GM19452 (cell line): ENCODE data around the gene RELB.
"Not testable (repeated sequence)": the region's sequence is repeated elsewhere in the genome, so short reads cannot be mapped to it uniquely, and the experiment has no call there.

Experiments
- ATAC-seq: cut with Tn5 transposase; IDR thresholded peaks from one replicate; pipeline ENCODE4 v1.9.1; 2021; ENCODE audit not compliant: unreplicated experiment

RELB gene, protein sequence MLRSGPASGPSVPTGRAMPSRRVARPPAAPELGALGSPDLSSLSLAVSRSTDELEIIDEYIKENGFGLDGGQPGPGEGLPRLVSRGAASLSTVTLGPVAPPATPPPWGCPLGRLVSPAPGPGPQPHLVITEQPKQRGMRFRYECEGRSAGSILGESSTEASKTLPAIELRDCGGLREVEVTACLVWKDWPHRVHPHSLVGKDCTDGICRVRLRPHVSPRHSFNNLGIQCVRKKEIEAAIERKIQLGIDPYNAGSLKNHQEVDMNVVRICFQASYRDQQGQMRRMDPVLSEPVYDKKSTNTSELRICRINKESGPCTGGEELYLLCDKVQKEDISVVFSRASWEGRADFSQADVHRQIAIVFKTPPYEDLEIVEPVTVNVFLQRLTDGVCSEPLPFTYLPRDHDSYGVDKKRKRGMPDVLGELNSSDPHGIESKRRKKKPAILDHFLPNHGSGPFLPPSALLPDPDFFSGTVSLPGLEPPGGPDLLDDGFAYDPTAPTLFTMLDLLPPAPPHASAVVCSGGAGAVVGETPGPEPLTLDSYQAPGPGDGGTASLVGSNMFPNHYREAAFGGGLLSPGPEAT

DNA sequence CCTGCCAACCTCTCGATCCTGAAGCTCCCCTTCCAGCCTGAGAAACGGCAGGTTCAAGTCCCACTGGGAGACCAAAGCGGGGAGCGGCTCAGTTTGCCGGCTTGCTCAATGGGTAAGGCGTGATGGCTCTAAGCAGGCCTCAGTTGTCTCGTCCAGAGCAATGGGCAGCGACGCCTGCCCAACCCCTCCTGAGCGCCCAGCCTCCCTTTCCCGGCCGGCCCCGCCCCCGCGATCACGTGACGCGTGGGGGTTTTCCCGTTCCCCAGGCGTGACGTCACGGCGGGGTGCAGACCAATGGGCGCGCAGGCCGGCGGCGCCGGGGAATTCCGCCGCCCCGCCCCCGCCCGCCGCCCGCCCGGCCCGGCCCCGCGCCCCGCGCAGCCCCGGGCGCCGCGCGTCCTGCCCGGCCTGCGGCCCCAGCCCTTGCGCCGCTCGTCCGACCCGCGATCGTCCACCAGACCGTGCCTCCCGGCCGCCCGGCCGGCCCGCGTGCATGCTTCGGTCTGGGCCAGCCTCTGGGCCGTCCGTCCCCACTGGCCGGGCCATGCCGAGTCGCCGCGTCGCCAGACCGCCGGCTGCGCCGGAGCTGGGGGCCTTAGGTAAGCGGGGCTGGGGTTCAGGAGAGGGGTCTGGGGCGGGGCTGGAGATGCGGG is at the start of gene RELB:
Gene RELB, plus strand, starts transcription at position 378 of the 653 bp plus-strand sequence. Its CDS starts 116 bp downstream, at position 494.
- peak; percentile 57 for ATAC-seq

DNA sequence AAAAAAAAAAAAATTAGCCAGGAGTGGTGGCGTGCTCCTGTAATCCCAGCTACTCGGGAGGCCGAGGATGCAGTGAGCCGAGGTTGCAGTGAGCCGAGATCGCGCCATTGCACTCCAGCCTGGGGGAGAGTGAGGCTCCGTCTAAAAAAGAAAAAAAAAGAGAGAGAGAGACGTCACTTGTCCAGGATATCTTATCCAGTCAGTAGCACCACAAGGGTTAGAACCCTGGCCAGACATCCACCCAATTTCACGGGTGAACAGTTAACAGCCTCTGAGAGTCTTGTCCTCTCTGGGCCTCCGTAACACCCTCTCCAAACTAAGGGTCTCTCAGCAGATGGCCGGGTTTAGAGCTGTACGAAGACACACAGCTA is 47.0 kb upstream of the RELB start:
- ATAC-seq: peak; percentile 6

DNA sequence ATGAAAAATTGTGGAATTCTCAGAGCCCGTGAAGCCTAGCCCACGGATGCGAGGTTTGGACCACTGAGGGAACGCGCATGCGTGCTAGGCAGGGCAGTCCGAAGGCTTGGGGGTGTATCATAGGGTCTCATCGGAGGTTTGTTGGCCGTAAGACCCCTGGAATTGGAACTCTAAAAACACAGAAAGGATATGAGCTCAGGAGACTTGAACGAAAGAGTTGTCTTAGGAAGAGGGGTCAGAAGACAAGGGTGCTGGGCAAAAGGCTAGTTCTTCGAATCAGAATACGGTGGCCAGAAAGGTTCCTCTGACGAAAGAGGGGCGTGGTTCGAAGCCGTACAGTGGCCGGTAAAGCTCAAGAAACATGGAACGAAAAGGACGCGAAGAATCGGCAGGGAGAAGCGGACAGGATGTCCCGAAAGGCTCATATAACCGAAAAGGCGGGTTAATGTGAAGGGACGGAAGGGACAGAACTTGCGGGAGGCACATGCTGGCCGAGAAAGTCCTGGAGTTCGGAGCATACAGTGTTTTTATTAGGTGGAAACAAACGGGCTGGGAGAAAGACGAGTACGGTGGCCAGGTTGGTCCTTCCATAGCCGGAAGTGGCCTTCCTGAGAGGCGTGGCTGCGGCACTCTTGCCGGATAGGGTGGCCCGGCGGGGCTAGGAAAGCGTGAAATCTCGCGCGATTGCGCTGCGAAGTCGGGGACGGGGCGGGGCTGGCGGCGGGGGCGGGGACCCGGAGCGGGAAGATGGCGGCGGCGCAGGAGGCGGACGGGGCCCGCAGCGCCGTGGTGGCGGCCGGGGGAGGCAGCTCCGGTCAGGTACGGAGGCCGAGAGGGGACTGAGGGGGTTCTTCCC is 46.4 kb upstream of the RELB start, which contains the start of gene CLPTM1:
Gene CLPTM1, plus strand, starts transcription at position 732 of the 856 bp plus-strand sequence. Its CDS starts 16 bp downstream, at position 748.
- ATAC-seq: peak; percentile 75

DNA sequence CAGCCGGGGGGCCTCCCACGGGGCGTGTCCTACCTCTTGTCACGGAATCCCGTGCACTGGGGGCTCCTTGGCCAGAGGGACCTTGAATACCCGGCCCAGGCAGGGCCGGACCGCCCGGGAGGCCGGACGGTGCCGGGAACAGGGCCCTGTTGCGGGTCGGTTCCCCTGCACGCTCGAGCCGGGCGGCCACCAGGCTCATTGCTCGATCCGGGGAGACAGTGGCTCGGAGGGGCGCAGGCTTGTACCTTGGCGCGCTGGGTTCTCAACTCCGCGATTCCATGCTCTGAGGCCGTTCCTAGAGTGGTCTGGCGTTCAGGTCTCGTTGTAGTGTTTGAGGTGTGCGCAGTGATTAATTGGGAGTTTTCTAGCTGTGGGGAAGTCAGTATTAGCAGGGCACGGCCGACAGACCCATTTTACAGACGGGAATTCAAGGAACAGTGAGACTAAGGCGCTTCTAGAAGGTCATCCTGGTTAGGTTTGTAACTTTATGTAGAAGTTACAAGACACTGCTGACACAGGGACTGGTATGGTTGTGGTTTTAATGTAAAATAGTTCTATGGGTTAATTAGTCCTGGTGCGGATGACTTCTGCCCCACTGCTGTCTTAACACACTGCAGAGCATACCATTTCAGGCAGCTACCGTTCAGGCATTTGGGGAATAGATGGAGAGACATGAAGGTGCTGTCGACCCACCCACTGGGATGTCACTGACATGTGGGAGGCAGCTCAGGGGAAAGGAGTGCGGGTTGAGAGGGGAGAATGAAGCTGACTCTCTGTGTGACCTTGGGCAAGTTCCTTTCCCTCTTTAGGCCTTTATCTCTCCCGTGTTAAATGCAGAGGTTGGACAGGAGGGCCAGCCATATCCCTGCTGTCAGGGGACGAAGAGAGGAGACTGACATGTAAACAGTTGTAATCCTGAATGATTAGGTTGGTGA is 45.5 kb upstream of the RELB start:
- peak; percentile 26 for ATAC-seq

DNA sequence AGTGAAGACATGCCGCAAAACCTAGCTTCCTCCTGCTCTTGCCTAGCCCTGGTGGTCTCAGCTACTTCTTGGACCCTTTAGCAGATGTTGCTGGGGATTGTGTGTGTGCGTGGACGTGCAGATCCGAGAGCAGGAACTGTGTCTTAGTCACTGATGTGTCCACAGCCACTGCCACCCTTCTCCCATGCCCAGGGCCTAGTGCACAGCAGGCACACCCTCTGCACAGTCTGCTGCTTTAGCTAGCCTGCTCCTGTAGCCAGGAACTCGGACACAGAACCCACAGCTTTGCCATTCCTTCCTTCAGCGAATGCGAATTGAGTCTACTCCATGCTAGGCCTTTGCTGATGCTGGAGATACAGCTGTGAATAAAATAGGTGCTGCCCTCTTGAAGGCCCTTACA is 43.7 kb upstream of the RELB start:
- no peak for ATAC-seq

DNA sequence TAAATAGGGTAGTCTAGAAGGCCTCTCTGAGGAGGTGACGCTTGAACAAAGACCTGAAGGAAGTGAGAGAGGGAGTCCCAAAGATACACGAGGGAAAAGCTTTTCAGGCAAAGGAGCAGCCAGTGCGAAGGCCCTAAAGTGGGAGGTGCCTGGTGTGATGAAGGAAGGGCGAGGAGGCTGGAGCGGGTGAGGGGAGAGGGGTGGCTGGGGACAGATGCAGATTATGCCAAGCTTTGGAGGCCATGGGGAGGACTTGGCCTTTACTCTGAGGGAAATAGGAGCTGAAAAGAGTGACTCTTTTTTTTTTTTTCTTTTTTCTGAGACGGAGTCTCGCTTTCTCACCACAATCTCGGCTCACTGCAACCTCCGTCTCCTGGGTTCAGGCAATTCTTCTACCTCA is 43.2 kb upstream of the RELB start:
- no peak for ATAC-seq

DNA sequence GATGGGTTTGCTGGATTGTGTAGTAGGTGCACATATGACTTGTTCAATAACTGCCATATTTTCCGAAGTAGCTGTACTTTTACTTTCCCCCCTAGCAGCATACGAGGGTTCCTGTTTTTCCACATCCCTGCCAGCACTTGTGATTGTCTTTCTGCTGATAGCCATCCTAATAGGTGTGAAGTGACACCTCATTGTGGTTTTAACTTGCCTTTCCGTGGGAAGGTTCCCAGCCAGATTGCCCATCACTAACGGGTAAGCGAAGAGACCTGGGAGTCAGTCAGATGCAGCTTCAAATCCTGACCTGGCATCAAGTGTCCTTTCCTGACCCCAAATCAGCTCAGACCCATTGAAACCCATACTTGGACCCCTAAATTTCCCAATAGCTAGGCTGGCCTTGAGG is 41.6 kb upstream of the RELB start:
- no peak for ATAC-seq

DNA sequence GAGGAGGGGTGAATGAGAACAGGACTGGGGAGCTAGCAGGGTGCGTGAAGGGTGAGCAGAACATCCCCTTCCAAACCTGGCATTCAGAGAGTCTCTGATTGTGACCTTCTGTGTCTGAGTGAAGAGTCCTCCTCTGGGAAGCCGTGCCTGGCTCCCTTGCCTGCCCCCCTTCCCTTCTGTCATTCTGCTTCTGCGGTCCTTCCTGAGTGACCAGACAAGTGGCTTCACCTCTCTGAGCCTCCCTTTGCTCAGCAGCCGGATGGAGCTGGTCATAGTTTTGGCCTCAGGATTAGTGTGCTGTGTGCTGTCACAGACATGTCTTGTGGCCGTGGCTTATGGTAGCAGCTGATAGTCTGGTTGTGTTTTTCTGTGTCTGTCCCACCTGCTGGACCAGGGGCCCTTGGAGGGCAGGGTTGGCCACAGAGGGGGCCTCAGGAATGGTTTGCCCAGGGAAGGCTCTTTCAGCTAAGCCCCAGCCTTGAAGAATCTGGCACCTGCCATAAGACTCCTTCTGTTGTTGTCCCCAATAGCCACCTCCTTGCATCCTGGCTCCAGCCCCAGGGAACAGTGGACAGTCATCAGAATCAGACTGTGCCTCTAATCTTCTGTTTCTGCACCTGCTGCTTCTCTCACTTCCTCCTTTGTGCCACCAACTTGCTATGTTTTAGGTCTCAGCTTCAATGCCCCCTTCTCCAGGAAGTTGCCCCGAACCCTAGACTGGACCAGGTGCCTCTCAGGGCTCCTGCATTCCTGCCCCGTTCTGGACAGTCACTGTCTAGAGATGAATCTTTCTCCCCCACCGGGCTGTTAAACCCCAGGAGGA is 40.1 kb upstream of the RELB start:
- no peak for ATAC-seq

DNA sequence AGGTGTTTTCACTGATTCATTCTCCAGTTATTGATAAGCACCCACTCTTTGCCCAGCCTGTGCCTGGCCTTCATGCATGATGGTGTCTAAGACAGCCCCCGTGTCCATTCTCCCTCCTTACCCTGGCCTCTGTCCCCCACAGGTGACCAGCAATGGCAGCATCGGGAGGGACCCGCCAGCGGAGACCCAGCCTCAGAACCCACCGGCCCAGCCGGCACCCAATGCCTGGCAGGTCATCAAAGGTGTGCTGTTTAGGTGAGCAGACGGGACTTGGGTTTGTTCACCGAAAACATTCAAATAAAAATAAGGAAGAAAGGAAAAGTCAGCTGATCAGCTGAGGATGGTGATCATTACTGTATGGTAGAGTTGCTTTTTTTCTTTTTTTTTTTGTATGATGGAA is 39.4 kb upstream of the RELB start:
- ATAC-seq: no peak

DNA sequence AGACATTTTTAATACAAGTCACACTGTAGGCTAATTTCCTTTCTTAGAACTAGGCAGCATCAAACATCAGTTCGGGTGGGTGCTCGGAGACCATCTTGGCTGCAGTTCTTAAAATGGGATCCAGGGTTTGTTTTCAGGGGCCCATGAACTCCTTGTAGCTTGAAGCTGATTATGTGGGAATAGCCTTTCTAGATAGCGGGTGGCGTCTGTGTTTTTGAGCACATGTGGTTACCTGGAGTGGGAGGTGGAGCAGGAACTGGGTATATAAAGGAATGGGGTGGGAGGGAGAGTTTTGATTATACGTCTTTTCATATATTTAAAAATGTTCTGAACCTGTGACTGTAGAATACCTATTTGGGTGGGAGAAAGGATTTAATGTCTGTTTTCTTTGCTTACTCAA is 33.1 kb upstream of the RELB start:
- ATAC-seq: no peak

DNA sequence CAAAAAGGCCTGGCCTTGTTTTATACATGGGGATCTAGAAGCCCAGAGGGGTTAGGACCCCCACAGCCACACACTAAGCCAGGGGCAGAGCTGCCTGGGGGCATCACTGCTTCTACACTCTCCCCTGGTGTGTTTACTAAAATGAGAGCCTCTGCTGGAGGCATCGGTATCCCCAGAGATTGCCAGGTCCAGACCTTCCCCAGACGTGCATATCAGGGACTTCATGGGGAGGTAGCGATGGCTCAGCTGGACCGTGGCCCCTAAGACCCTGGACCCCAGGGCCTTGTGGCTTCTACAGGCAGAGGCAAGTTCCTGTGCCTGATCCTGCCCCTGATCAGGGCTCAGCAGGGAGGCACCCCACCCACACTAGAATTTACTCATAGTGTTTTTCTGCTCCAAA is 32.6 kb upstream of the RELB start:
- ATAC-seq: no peak

DNA sequence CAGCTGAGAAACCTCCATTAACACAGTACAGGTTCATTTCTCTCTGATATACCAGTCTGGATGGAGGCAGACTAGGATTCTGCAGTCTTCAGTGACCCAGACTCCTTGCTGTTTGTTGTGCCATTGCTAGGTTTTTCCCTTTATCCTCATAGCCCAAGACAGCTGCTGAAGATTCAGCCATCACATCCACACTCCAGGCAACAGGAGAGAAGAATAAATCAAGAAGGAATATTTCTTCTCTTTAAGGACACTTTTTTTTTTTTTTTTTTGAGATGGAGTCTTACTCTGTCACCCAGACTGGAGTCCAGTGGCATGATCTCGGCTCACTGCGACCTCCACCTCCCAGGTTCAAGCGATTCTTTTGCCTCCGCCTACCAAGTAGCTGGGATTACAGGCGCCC is 31.8 kb upstream of the RELB start:
- ATAC-seq: no peak

DNA sequence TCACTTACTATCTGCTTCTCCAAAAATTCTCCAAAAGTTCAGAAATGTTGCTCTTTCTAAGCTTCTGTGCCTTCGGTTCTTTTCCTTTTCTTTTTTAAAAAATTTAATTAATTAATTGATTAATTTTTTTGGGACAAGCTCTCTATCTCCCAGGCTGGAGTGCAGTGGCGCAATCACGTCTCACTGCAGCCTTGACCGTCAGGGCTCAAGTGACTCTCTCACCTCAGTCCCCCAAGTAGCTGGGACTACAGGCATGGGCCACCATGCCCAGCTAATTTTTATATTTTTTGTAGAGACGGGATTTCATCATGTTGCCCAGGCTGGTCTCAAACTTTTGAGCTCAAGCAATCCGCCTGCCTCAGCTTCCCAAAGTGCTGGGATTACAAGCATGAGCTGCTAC is 29.8 kb upstream of the RELB start:
- ATAC-seq: not testable (repeated sequence)

DNA sequence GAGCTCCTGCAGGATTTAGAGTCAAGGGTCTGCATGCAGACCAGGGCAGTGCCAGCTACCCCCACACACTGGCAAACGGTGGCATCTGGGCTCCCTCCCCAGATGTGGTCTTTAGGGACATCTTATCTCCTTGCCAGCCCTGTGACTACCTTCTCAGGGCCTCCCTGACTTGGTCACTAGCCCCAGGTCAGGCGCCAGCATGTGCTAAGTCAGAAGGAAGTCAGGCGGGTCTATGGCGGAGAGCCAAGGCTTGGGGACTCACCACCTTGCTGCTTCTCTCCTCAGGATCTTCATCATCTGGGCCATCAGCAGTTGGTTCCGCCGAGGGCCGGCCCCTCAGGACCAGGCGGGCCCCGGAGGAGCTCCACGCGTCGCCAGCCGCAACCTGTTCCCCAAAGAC is 28.5 kb upstream of the RELB start:
- no peak for ATAC-seq

DNA sequence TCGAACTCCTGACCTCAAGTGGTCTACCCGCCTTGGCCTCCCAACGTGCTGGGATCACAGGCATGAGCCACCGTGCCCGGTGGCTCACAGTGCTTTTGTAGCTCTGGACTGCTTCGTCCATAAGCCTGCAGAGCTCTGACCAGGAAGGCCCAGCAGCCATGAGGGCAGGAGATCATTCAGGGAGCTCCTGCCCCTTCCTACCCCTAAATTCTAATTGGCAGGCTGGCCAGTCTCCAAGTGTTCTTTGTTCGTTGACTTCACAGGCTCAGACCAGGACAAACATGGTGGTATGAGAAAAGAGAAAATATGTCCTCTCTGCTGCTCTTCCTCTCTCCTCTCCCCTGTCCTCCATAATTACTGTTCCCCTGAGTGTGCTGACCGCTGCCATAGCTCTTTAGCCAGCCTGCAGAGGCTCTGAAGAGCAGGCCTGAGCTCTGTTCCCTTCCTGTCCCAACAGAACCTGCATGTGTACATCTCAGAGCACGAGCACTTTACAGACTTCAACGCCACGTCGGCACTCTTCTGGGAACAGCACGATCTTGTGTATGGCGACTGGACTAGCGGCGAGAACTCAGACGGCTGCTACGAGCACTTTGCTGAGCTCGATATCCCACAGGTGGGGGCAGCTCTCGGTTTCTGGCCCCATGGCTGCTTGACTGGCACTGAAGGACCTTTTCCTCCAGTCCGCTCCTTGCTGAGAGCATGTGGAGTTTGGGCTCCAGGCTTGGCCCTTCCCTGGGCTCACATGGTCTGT is 27.1 kb upstream of the RELB start:
- ATAC-seq: no peak

DNA sequence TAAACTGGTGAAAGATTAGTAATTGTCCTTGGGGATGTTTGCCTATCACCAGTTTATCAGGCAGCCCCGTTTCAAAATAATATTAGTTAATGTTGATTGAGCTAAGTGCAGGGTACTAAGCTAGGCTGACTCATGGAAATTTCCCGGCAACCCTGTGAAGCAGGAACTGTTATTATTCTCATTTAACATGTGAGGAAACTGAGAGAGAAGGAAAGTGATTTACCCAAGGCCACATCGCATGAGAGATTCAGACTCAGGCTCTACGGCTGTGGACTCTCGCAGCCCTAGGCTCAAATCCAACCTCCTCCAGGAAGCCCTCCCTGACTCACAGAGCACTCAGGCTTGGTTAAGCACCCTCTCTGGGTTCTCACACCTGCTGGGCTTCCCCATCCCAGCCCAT is 26.4 kb upstream of the RELB start:
- no peak for ATAC-seq

DNA sequence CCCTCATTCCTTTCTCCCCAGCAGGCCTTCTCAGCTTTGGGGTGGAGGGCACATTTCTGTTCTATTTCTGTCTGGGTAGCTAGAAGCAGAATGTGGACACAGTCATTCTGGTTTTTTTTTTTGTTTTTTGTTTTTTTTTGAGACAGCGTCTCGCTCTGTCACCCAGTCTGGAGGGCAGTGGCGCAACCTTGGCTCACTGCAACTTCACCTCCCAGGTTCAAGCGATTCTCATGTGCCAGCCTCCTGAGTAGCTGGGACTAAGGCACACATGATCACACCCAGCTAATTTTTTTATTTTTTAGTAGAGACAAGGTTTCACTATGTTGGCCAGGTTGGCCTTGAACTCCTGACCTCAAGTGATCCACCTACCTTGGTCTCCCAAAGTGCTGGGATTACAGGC is 25.8 kb upstream of the RELB start:
- ATAC-seq: no peak

DNA sequence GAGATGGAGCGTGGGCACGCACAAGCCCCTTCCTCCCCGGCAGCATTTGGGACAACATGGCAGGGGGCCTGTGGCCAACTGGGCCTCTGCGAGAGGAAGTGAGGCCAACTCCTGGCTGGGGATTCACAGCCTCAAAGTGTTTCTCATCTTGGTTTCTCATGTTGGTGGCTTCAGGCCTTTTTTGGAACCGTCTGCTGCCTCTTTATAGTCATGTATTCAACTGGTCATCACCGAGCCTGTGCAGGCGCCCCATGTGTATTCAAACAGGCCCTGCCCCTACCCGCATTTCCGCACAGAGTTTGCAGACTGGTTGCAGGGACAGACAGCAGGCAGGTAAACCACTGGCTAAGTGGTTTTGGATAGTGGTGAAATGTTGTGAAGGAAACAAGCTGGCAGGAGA is 17.3 kb upstream of the RELB start:
- ATAC-seq: no peak

DNA sequence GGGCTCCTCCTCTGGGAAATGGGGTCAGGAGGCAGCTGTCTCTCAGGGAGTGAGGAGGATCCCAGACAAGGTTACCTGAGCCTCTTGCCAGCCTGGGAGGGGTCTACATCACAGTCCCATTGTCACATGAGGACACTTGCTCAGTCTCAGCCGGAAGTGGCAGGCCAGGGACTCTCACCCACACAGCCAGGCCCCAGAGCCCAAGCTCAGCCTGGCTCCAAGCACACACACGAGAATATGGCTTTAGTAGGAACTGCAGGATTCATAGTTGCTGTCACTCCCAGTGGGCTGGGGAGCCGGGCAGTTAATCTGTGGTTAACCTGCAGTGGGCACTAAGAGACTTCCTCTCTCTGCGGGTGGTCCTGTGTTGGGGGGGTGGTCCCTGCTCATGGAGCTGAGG is 15.8 kb upstream of the RELB start:
- no peak for ATAC-seq
